Thymus (tissue), 11 donors: ENCODE data around the gene MARCKS. TPM values are rescaled to one million over a fixed set of nuclear protein-coding genes. Genes with fewer than 3 reads are reported as not detected.

Source experiments
- DNase-seq, 9 donors: peaks; one replicate each; pipeline ENCODE4 v3.0.0-alpha.2; 2013; ENCODE audit warnings: low spot score in 9 of 9, low read depth in 6 of 9, missing footprints in 1 of 9
- H3K27ac ChIP-seq, 2 donors: one replicate each; pipeline ENCODE4 v1.5.1; 2013; ENCODE audit warnings: control low read depth in 1 of 2, low read depth in 1 of 2, low read length in 1 of 2, mild to moderate bottlenecking in 1 of 2, moderate library complexity in 1 of 2
- H3K27me3 ChIP-seq, 2 donors: one replicate each; pipeline ENCODE4 v1.5.1; 2013; ENCODE audit warnings: low read length in 1 of 2; ENCODE audit not compliant: control insufficient read depth in 2 of 2, insufficient read depth in 1 of 2
- H3K36me3 ChIP-seq, 2 donors: one replicate each; pipeline ENCODE4 v1.5.1; 2013; ENCODE audit warnings: low read length in 1 of 2, mild to moderate bottlenecking in 1 of 2, moderate library complexity in 1 of 2; ENCODE audit not compliant: control insufficient read depth in 2 of 2, insufficient read depth in 2 of 2
- H3K4me1 ChIP-seq, 2 donors: one replicate each; pipeline ENCODE4 v1.5.1; 2013; ENCODE audit warnings: low read length in 2 of 2; ENCODE audit not compliant: control insufficient read depth in 2 of 2, insufficient read depth in 2 of 2
- H3K4me3 ChIP-seq, 2 donors: one replicate each; pipeline ENCODE4 v1.5.1; 2013; ENCODE audit warnings: low read length in 2 of 2, control low read depth in 1 of 2, mild to moderate bottlenecking in 1 of 2
- H3K9me3 ChIP-seq, 2 donors: one replicate each; pipeline ENCODE4 v1.5.1; 2013; ENCODE audit warnings: low read length in 1 of 2, mild to moderate bottlenecking in 1 of 2; ENCODE audit not compliant: control insufficient read depth in 2 of 2, insufficient read depth in 1 of 2
- WGBS: extraction: QIAGEN DNeasy Blood & Tissue Kit; methylation state at CpG from one replicate; pipeline ENCODE4 v1.1.7; 2013; 5-methylcytosine and 5-hydroxymethylcytosine counted together
- polyA plus RNA-seq: library from polyadenylated mRNA; stranded (reverse); fragments of 200-250 nt; gene quantifications from one replicate; pipeline ENCODE4 v1.2.3, GENCODE V29; 2013
- total RNA-seq: library from RNA; stranded (reverse); fragments of 120-200 nt; gene quantifications from one replicate; pipeline ENCODE4 v1.2.4, GENCODE V29; 2013
- donor health status: healthy.

Gene MARCKS
- total and polyA plus RNA-seq, 2 donors, result 87.5 to 94.5 TPM

- H3K4me1 ChIP-seq, result peaks cover 0 to 6% of the 10 kb centered on the region in 2 donors
- H3K27me3 ChIP-seq, result no peaks in the 10 kb centered on the region
- no peaks in the 10 kb centered on the region for H3K36me3 ChIP-seq
- no peaks in the 10 kb centered on the region for H3K9me3 ChIP-seq
- 25% methylated on average over 8 of the region's 8 CpGs for WGBS
- H3K27ac ChIP-seq, result peak overlapping the region in 1 of 2 donors; percentile 20
- peak in 6 of 9 donors; percentile 29 to 80 (median 49) for DNase-seq
- H3K4me3 ChIP-seq, result peak overlapping the region in 1 of 2 donors; percentile 25
These were observed 16.0 kb downstream of the MARCKS start for GRCh38 chr6:113873043-113873667.

DNA sequence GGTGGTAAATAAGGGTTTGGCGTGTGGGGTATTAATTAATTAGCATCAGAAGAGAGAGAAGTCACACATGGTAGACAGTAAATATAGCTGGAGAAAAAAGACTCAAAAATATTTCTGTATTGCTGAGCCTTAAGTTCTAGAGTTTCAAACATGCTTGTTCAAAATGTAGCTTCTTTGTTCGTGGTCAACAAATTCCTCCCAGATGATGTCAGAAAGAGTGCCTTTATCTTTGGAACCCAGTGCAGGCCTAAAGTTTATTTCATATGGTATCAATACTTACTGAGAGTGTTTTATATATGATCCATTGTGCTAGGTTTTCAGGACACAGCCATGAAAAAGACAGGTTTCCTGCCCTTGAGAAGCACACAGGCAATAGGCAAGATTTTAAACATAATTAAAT is 18.3 kb downstream of the MARCKS start:
- H3K4me3 ChIP-seq, result no peak overlapping the region
- H3K27ac ChIP-seq, result no peak overlapping the region
- H3K27me3 ChIP-seq, result no peaks in the 10 kb centered on the region
- WGBS, result 92% methylated on average over 2 of the region's 2 CpGs
- H3K36me3 ChIP-seq, result no peaks in the 10 kb centered on the region
- no peaks in the 10 kb centered on the region for H3K9me3 ChIP-seq
- no peak for DNase-seq
- peaks cover 0 to 6% of the 10 kb centered on the region in 2 donors for H3K4me1 ChIP-seq

GRCh38 chr6:113876695-113877094 is 19.6 kb downstream of the MARCKS start:
- H3K36me3 ChIP-seq, result no peaks in the 10 kb centered on the region
- no peak overlapping the region for H3K27ac ChIP-seq
- peaks cover 0 to 6% of the 10 kb centered on the region in 2 donors for H3K4me1 ChIP-seq
- H3K27me3 ChIP-seq, result no peaks in the 10 kb centered on the region
- no peaks in the 10 kb centered on the region for H3K9me3 ChIP-seq
- WGBS, result 94% methylated on average over 1 of the region's 1 CpG
- DNase-seq, result no peak
- H3K4me3 ChIP-seq, result no peak overlapping the region

GRCh38 chr6:113879186-113880096 is 22.3 kb downstream of the MARCKS start:
- WGBS, result 22% methylated on average over 6 of the region's 6 CpGs
- DNase-seq, result peak in 8 of 9 donors; percentile 30 to 80 (median 46)
- H3K27ac ChIP-seq, result no peak overlapping the region
- no peaks in the 10 kb centered on the region for H3K36me3 ChIP-seq
- no peak overlapping the region for H3K4me3 ChIP-seq
- H3K9me3 ChIP-seq, result no peaks in the 10 kb centered on the region
- no peaks in the 10 kb centered on the region for H3K4me1 ChIP-seq
- H3K27me3 ChIP-seq, result no peaks in the 10 kb centered on the region

DNA sequence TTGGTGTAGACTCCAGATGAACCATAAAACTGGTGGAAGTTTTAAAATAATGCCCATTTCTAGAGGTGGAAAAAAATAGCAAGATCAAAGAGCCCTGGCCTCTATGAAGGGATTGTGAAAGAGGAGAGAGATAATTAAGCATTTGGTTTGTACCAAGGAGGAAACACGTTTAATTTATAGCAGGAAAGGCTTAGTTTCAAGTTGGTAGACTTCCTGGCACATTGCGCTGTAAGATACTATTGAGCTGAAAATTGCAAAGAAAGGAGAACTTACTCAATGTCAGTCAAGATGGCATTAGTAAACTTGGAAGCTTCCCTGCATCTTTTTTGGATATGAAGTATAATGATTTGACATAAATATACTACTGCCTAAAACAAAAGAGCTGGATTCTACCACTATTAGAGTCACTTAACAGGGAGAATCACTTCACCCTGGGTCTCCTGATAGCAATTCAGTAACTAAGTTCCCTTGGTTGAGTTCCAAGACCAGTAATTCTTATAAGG is 24.4 kb downstream of the MARCKS start:
- WGBS, result 53% methylated on average over 2 of the region's 2 CpGs
- H3K4me3 ChIP-seq, result no peak overlapping the region
- H3K9me3 ChIP-seq, result no peaks in the 10 kb centered on the region
- no peak for DNase-seq
- no peaks in the 10 kb centered on the region for H3K4me1 ChIP-seq
- H3K27ac ChIP-seq, result no peak overlapping the region
- H3K36me3 ChIP-seq, result no peaks in the 10 kb centered on the region
- H3K27me3 ChIP-seq, result no peaks in the 10 kb centered on the region

DNA sequence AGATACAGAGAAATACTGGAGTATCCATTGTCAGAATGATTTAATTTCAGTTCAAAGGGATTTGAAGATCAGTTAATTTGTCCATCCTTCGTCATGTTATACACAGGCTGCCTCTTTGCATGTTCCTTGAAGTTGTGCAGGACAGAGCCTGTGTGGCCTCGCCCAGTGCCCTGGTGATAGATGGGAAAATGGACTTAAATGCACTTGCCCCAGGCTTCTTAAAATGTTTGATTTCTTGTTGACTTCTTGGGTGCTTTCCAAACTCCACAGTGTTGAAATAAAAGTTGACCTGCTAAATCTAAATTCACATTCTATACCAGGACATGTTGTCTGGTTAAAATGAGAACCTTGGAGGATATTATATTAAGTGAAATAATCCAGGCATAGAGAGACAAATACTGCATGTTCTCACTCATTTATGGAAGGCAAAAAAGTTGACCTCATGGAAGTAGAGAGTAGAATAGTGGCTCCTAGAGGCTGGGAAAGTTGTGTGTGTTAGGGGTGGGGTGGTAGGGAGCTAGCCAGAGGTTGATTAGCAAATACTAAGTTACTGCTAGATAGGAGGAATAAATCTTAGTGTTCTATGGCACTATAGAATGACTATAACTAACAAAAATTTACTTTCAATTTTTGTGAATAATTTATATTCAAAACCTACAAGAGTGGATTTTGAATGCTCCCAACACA is 25.3 kb downstream of the MARCKS start:
- Histone ChIP-seq H3K4me1 (no peaks in the 10 kb centered on the region), H3K9me3 (no peaks in the 10 kb centered on the region), H3K36me3 (no peaks in the 10 kb centered on the region), H3K27me3 (no peaks in the 10 kb centered on the region), H3K27ac (no peak overlapping the region), H3K4me3 (no peak overlapping the region)
- no peak for DNase-seq
- 95% methylated on average over 2 of the region's 2 CpGs for WGBS

- no peak overlapping the region for H3K27ac ChIP-seq
- H3K27me3 ChIP-seq, result no peaks in the 10 kb centered on the region
- H3K4me1 ChIP-seq, result no peaks in the 10 kb centered on the region
- H3K9me3 ChIP-seq, result no peaks in the 10 kb centered on the region
- no peak overlapping the region for H3K4me3 ChIP-seq
- 95% methylated on average over 2 of the region's 2 CpGs for WGBS
- DNase-seq, result no peak
- H3K36me3 ChIP-seq, result no peaks in the 10 kb centered on the region
These were observed 26.9 kb downstream of the MARCKS start for GRCh38 chr6:113884011-113884410.

GRCh38 chr6:113886512-113886911 is 29.4 kb downstream of the MARCKS start:
- WGBS, result 97% methylated on average over 1 of the region's 1 CpG
- DNase-seq, result no peak

GRCh38 chr6:113888493-113888892 is 31.3 kb downstream of the MARCKS start:
- Histone ChIP-seq H3K36me3 (no peaks in the 10 kb centered on the region), H3K9me3 (no peaks in the 10 kb centered on the region), H3K27ac (no peak overlapping the region), H3K4me1 (no peaks in the 10 kb centered on the region), H3K27me3 (no peaks in the 10 kb centered on the region), H3K4me3 (no peak overlapping the region)
- DNase-seq, result no peak

More at GRCh38 chr6:113886512-113886911, 29.4 kb downstream of the MARCKS start:
- Histone ChIP-seq H3K4me1 (no peaks in the 10 kb centered on the region), H3K4me3 (no peak overlapping the region), H3K27ac (no peak overlapping the region), H3K36me3 (no peaks in the 10 kb centered on the region), H3K9me3 (no peaks in the 10 kb centered on the region), H3K27me3 (no peaks in the 10 kb centered on the region)
